ENCODE measurements around the gene CLCN7. TPM values are rescaled to one million over a fixed set of nuclear protein-coding genes. Genes with fewer than 3 reads are reported as not detected.
"Not testable (repeated sequence)": the region's sequence is repeated elsewhere in the genome, so short reads cannot be mapped to it uniquely, and the experiment has no call there.

Gene CLCN7
- total RNA-seq, 4 donors from 2014 or later = 57.6 to 171 (median 95.0) TPM

DNA sequence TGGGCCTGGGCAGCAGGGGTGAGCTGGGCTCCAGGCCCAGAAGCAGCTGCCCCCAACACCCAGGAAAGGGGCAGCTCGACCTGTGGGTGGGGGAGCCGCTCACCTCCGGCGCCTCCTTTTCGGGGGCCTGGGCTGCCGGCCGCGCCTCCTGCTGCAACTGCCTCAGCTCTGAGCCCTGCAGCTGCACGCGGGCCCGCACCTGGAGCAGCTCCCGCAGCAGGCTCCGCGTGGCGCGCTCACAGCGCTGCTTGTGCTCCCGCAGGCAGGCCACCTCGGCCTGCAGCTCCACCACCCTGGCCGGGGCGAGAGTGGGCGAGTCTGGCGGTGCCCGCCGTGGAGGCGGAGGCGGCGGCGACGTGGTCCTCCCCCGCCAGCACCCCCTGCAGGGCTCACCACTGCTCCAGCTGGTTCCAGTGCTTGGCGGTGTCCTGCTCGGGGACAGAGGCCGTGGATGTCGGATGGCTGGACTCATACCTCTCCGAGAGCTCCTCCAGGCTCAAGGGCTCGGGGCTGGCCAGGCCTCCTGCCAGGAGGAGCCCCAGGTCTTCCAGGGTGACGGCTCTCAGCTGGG lies 31.3 kb downstream of the CLCN7 start:
- H3K9me3 ChIP-seq = no peaks in the 10 kb centered on the region
- H3K4me3 ChIP-seq = no peak overlapping the region
- in situ Hi-C loops (cut with MboI; ENCODE audit: low pct_ligation_motif_present in 1 of 4, low pct_unique_long_range_greater_than_20kb in 1 of 4, low sequenced_read_pairs in 3 of 4) = no loop called here
- H3K27me3 ChIP-seq = no peaks in the 10 kb centered on the region
- H3K4me1 ChIP-seq = no peaks in the 10 kb centered on the region
- DNase-seq = no peak
- H3K36me3 ChIP-seq = peaks cover 0 to 10% (median 3%) of the 10 kb centered on the region in 4 donors
- intact Hi-C loops (cut with DNase I; ENCODE audit: low total_unique reads) = no loop called here
- no peak for TF ChIP-seq CTCF (IDR thresholded peaks at IDR 0.05)
- no peak overlapping the region for H3K27ac ChIP-seq
- 80% methylated on average over 29 of the region's 38 CpGs; no CpG with 5 or more reads in 1 of the 2 donors for WGBS, 2 donors (ENCODE audit: low coverage in 1 of 2)

DNA sequence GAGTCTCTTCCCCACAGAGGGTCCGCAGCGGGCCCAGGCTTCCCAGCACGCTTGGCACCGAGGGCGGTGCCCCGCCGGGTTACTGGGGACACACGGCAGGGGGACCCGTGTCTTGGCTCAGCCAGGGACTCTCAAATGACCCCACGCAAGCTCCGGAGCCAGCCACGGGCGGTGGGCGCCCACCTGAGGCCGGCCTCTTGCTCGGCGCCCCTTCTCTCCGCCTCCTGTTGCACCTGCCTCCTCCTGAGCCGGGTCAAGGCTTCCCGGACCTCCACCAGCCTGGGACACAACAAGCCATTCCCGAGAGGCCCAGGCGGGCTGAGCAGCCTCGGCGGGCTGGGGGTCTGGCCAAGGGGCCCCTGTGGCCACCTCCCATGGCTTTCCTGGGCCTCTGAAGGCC lies 32.1 kb downstream of the CLCN7 start:
- H3K27ac ChIP-seq = no peak overlapping the region
- intact Hi-C loops (cut with DNase I; ENCODE audit: low total_unique reads) (no loop called here), in situ Hi-C loops (cut with MboI; ENCODE audit: low pct_ligation_motif_present in 1 of 4, low pct_unique_long_range_greater_than_20kb in 1 of 4, low sequenced_read_pairs in 3 of 4) (no loop called here)
- peaks cover 0 to 6% (median 3%) of the 10 kb centered on the region in 4 donors for H3K36me3 ChIP-seq
- H3K27me3 ChIP-seq = no peaks in the 10 kb centered on the region
- no peak for DNase-seq
- WGBS, 2 donors (ENCODE audit: low coverage in 1 of 2) = 85% methylated on average over 21 of the region's 24 CpGs; no CpG with 5 or more reads in 1 of the 2 donors
- no peak overlapping the region for H3K4me3 ChIP-seq
- TF ChIP-seq POLR2A (IDR thresholded peaks at IDR 0.05) (no peak), EP300 (IDR thresholded peaks at IDR 0.05; ENCODE audit: low read depth) (no peak), CTCF (IDR thresholded peaks at IDR 0.05) (no peak), POLR2AphosphoS5 (IDR thresholded peaks at IDR 0.05) (no peak)
- no peaks in the 10 kb centered on the region for H3K9me3 ChIP-seq
- H3K4me1 ChIP-seq = no peaks in the 10 kb centered on the region

DNA sequence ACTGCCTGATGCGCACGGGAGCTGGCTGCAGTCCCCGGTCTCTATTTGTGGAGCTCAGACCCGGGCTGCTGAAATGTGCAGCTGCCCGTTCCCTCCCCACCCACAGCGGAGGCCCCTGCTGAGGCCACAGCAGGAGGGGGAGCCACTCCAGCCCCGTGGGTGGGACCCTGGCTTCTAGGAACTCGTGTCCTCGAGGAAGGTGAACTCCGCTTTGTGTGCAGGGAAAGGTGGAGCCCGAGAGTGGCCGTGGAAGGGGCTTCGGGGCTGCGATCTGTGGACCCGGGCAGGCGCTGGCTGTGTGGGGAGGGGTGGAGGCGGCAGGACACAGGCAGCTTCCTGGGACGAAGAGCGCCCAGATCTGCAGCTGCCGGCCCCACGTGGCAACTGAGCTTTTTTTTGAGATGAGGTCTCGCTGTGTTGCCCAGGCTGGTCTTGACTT lies 33.4 kb downstream of the CLCN7 start:
- Histone ChIP-seq H3K4me3 (no peak overlapping the region), H3K9me3 (no peaks in the 10 kb centered on the region), H3K27me3 (no peaks in the 10 kb centered on the region), H3K27ac (no peak overlapping the region), H3K36me3 (peaks cover 0 to 3% (median 0%) of the 10 kb centered on the region in 4 donors), H3K4me1 (no peaks in the 10 kb centered on the region)
- intact Hi-C loops (cut with DNase I; ENCODE audit: low total_unique reads) (no loop called here), in situ Hi-C loops (cut with MboI; ENCODE audit: low pct_ligation_motif_present in 1 of 4, low pct_unique_long_range_greater_than_20kb in 1 of 4, low sequenced_read_pairs in 3 of 4) (no loop called here)
- TF ChIP-seq POLR2A (IDR thresholded peaks at IDR 0.05) = no peak
- no peak for TF ChIP-seq POLR2AphosphoS5 (IDR thresholded peaks at IDR 0.05)
- no peak for TF ChIP-seq CTCF (IDR thresholded peaks at IDR 0.05)
- no peak for TF ChIP-seq EP300 (IDR thresholded peaks at IDR 0.05; ENCODE audit: low read depth)
- no peak for DNase-seq
- WGBS, 2 donors (ENCODE audit: low coverage in 1 of 2) = 84 to 100% methylated on average over 1 to 22 of the region's 22 CpGs

DNA sequence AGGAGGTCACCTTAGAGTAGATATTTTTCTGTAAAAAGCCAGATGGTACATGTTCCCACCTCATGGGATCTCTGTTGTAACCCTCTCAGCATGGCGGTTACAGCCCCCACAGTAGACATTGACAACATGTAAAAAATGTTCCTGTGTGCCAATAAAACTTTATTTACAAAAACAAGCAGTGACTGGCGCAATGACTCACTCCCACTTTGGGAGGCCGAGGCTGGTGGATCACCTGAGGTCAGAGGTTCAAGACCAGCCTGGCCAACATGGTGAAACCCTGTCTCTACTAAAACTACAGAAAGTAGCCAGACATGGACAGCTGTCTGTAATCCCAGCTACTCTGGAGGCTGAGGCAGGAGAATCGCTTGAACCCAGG lies 35.1 kb downstream of the CLCN7 start:
- in situ Hi-C loops (cut with MboI; ENCODE audit: low pct_ligation_motif_present in 1 of 4, low pct_unique_long_range_greater_than_20kb in 1 of 4, low sequenced_read_pairs in 3 of 4); H3K27ac ChIP-seq; H3K9me3 ChIP-seq; H3K4me1 ChIP-seq; H3K36me3 ChIP-seq; H3K27me3 ChIP-seq; DNase-seq; H3K4me3 ChIP-seq; intact Hi-C loops (cut with DNase I; ENCODE audit: low total_unique reads): not testable (repeated sequence)
- WGBS, 2 donors (ENCODE audit: low coverage in 1 of 2) = 89 to 100% methylated on average over 1 to 4 of the region's 4 CpGs

DNA sequence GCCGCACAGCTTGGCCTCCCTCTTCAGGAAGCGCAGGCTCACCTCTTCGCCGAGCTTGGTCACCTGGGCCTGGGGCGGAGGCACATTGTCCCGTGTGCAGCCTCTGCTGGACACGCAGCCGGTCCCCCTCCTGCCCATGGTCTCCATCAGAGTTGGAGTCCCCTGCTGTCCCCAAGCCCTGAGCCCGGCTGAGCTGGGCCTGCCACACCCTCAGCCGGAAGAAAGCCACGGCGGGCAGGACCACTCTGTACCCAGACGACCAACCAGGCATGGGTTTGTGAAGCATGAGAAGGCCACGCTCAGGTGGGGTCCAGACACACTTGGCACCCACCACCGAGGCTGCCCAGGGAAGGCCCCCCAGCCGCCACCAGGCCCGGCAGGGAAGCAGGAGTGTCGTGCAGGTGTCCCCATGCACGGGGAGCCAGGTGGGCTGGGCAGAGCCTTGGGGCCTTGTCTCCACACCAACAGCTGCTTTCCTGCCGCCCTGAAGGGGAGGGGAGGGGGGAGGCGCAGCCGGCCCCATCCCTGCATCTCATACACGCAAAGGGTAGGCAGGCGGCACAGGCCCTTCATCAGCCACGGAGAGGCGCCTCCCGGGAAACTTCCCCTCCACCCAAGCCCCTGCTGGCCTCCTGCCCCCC lies 35.6 kb downstream of the CLCN7 start:
- Histone ChIP-seq H3K27ac (no peak overlapping the region), H3K27me3 (no peaks in the 10 kb centered on the region), H3K4me1 (no peaks in the 10 kb centered on the region), H3K9me3 (no peaks in the 10 kb centered on the region), H3K36me3 (no peaks in the 10 kb centered on the region), H3K4me3 (no peak overlapping the region)
- in situ Hi-C loops (cut with MboI; ENCODE audit: low pct_ligation_motif_present in 1 of 4, low pct_unique_long_range_greater_than_20kb in 1 of 4, low sequenced_read_pairs in 3 of 4) = no loop called here
- 80 to 83% methylated on average over 2 to 24 of the region's 27 CpGs for WGBS, 2 donors (ENCODE audit: low coverage in 1 of 2)
- no peak for DNase-seq
- intact Hi-C loops (cut with DNase I; ENCODE audit: low total_unique reads) = no loop called here
- TF ChIP-seq CTCF (IDR thresholded peaks at IDR 0.05) = no peak
- no peak for TF ChIP-seq EP300 (IDR thresholded peaks at IDR 0.05; ENCODE audit: low read depth)
- no peak for TF ChIP-seq POLR2A (IDR thresholded peaks at IDR 0.05)
- TF ChIP-seq POLR2AphosphoS5 (IDR thresholded peaks at IDR 0.05) = no peak
